HG02840 (cell line): ENCODE data around the gene SPTBN4.
"Not testable (repeated sequence)": the region's sequence is repeated elsewhere in the genome, so short reads cannot be mapped to it uniquely, and the experiment has no call there.

Experiments
- ATAC-seq: cut with Tn5 transposase; IDR thresholded peaks from one replicate; pipeline ENCODE4 v1.9.1; 2021; ENCODE audit warnings: mild to moderate bottlenecking, moderate library complexity, moderate number of reproducible peaks; ENCODE audit not compliant: unreplicated experiment, low FRiP score

The SPTBN4 gene

DNA sequence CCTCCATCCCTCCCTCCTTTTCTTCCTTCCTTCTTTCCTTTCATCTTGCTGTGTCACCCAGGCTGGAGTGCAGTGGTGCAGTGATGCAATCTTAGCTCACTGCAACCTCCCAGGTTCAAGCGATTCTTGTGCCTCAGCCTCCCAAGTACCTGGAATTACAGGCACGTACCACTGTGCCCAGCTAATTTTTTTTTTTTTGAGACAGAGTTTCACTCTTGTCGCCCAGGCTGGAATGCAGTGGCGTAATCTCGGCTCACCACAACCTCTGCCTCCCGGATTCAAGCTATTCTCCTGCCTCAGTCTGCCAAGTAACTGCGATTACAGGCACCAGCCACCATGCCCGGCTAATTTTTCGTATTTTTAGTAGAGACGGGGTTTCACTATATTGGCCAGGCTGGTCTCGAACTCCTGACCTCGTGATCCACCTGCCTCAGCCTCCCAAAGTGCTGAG, 3.2 kb upstream of the SPTBN4 start:
- not testable (repeated sequence) for ATAC-seq

DNA sequence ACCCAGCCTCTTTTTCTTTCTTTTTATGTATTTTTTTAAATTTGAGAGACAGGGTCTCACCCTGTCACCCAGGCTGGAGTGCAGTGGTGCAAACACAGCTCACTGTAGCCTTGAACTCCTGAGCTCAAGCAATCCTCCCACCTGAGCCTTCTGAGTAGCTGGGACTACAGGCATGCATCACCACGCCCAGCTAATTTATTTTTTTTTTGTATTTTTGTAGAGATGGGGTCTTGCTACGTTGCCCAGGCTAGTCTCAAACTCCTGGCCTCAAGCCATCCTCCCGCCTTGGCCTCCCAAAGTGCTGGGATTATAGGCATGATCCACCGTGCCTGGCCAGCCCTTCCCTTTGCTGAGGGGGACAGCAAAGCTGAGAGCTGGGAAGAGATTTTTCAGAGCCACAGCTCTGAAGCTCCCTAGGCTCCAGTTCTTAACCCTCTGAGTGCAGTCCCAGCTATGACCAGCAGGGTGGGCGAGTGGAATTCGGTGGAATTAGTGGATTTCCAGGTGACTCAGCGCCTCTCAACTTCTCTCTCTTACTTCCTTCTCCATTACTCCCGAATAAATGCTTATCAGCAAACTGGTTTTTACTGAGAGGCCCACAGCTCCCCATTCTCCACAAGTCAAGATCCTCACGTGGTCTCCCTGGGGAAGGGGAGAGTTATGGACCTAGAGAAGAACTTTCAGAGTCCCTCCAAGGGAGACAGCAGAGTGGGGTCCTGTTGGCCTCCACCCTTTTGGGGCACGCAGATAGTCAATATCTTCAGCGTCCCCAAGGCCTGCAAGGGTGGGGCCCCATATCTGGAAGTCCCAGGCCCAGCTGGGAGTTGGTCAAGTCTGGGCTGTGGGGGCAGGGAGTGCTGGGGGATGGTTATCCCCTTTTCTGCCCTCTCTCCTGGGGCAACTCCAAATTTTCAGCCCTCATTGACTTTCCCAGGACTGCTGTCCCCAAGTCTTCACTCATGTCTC, 2.5 kb upstream of the SPTBN4 start:
- ATAC-seq, result no peak

DNA sequence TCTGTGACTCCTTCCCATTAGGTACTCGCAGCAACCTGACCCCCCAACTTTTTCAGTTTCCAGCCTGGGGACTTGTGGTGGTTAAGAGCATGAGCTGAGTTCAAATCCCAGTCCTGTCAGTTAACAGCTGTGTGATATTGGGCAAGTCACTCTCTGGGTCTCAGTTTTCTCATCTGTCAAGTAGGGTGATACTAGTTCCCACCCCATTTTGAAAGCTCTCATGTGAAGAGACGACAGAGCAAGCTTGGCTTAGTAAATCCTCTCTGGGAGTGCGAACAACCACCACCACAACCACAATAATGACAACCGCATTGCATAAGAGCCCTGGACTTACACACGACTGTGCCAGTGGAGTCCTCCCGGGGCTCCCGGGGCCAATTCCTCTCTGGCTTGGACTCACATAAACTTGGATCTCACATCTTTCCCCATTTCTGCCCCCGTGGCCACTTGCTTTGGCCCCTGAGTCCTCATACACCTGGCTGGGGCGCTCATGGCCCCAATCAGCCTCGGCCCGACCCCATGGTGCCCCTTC, 1.7 kb upstream of the SPTBN4 start:
- no peak for ATAC-seq

DNA sequence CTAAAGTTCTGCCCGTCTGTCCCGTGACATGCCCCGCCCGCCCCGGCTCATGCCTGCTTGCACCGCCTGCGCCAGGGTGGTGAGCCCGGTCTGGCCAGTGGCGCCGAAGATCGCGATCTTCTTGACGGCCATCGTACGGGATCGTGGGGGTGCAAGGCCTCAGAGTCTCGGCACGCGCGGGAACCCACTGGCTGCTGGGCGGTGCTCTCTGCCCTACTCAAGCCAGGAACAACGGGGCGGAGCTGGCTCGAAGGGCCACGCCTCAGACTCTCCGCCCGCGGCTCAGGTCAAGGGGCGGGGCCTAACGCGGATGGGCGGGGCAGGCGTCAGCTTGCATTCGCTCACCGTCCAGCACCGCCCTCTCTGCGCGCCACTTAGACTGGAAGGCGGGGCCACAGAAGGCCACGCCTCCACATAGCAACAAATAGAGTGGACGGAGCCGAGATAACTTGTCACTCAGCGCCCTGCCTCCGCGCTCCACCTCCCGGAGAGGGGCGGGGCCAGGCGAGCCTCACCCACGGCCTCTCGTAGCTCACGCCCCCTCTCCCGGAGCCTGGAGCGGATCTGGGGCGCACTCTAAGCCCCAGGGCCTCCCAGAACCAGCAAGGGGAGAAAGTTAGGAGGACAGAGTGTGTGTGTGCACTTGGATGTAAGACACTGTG, 1.1 kb upstream of the SPTBN4 start, which contains the start of gene BLVRB:
Gene BLVRB, minus strand, starts transcription at position 189 of the 662 bp plus-strand sequence. Its CDS starts 57 bp downstream, at position 132.
- peak; percentile 83 for ATAC-seq

DNA sequence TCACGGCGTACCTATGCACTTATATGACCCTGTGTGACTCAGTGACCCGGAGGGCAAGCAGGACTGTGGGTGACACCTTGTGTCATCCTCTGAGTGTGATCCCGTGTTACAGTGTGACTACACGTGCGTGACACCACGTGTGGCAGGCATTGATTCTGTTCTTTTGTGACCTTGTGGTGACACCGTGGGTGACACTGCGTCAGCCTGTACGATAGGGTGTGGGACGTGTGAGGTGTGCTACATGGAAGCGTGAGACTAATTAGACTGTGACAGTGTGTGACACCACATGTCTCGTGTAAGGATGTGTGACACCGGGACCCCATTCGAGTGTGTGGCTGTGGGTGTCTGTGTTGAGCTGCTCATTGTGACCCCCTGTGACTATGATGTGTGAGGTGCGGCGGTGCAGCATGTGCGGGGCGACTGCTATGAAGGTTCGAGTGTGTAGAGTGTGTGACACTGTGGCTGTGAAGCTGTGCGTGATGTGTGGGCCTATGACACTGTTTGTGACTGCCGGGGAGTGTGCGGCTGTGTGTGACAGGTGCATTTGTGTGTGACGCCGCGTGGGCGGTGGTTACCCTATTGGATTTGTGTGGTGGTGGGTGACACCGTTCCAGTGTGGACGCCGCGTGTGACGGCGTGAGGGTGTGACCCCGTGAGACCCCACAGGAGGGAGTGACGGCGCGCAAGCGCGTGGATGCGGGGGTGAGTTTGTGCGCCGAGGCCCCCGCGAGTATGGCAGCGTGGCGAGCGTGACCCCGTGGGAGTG, 399 bp upstream of the SPTBN4 start:
- peak; percentile 6 for ATAC-seq

DNA sequence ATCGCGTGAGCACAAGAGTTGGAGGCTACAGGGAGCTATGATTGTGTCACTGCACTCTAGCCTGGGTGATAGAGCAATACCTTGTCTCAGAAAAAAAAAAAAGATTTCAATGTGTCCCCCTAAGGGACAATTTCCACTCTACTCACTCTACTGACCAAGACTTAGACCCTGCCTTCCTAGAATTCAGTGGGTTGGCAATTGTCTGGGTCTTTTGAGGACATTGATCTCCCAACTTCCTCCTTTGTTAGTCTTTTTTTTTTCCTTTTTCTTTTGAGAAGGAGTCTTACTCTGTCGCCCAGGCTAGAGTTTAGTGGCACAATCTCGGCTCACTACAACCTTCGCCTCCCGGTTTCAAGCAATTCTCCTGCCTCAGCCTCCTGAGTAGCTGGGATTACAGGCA, 2.2 kb downstream of the SPTBN4 start:
- ATAC-seq, result no peak

DNA sequence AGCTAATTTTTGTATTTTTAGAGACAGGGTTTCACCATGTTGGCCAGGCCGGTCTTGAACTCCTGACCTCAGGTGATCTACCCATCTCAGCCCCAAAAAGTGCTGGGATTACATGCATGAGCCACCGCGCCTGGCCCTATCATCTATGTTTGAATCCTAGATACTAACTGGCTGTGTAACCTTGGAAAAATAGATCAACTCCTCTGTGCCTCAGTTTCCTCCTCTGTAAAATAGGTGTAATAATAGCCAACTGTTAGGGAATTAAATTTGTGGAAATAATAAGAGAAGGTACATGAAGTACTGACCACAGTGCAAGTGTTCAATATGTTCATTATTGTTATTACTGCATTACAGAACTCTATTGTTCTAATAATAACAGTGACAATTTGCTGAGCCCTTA, 4.3 kb downstream of the SPTBN4 start:
- ATAC-seq, result no peak

DNA sequence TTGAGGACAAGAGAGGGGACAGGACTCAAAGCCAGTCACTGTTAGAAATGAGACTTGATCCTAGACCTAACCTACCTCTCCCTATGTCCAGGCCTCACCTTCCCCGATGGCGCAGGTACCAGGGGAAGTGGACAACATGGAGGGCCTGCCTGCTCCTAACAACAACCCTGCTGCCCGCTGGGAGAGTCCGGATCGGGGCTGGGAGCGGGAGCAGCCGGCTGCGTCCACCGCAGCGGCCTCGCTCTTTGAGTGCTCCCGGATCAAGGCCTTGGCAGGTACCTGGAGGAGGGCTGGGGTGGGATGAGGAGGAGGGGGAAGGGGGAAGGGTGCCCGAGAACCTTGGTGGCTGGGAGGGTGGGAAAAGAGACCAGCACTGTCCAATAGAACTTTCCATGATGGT, 5.7 kb downstream of the SPTBN4 start:
- no peak for ATAC-seq

DNA sequence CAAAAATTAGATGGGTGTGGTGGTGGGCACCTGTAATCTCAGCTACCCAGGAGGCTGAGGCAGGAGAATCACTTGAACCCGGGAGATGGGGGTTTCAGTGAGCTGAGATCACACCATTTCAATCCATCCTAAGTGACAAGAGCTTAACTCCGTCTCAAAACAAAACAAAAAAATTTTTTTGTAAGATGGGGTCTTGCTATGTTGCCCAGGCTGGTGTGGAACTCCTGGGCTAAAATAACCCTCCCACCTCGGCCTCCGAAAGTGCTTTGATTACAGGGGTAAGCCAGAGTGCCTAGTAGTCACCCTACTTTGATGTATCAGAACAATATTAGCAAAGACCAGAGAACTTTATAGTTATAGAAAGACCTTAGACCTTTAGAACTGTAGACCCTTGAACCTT, 7.9 kb downstream of the SPTBN4 start:
- no peak for ATAC-seq

DNA sequence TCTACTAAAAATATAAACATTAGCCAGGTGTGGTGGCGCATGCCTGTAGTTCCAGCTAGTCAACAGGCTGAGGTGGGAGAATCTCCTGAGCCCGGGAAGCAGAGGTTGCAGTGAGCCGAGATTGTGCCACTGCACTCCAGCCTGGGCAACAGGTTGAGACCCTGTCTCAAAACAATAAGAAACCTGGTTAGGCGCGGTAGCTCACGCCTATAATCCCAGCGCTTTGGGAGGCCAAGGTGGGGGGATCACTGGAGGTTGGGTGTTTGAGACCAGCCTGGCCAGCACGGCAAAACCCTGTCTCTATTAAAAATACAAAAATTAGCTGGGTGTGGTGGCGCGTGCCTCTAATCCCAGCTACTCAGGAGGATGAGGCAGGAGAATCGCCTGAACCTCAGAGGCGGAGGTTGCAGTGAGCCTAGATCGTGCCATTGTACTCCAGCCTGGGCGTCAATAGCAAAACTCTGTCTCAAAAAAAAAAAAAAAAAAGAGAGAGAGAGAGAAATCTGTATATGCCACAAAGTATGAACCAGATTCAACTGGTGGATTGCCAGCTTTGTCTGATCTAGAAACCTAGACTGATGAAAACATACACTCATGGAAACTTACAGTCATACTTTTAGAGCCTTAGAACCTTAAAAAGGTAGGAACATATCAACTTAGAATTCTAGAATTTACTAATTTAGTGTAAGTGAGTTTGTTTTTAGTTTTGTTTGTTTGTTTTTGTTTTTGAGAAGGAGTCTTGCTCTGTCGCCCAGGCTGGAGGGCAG, 9.3 kb downstream of the SPTBN4 start:
- not testable (repeated sequence) for ATAC-seq

DNA sequence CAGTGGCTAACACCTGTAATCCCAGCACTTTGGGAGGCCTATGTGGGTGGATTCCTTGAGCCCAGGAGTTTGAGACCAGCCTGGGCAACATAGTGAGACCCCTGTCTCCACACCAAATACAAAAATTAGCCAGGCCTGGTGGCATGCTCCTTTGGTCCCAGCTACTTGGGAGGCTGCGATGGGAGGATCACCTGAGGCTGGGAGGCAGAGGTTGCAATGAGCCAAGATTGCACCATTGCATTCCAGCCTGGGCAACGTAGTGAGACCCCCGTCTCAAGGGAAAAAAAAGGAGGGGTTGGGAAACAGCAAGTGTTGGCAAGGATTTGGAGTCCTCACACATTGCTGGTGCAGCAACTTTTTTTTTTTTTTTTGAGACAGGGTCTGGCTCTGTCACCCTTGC, 19.2 kb downstream of the SPTBN4 start:
- ATAC-seq, result no peak

DNA sequence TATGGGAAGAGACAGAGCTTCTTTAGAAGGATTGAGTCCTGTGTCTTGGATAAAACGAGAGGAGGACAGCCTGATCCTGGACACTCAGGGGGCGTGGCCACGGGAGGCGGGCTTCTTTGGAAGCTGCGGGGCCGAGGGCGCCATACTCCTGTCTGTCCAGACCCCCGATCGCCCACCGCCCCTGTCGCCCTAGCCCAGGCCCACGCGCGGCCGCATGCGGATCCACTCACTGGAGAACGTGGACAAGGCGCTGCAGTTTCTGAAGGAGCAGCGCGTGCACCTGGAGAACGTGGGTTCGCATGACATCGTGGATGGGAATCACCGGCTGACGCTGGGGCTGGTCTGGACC, 23.1 kb downstream of the SPTBN4 start:
- ATAC-seq, result no peak

DNA sequence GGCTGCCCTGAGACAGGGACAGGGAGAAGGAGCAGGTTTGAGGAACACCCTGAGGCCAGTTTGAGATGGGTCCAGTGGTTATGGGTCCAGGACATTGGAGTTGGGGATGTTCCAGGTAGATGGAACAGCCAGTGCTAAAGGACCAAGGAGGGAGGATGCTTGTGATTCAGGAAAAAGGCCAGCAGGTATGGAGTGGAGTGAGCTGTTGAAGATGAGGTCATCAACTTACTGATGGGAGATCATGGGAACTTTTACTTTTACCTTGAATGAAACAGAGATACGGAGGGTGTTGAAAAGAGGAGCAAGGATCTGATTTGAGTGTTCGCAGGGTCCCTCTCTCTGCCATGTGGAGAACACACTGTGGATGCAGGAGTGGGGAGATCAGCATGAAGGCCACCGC, 25.5 kb downstream of the SPTBN4 start:
- ATAC-seq, result no peak

DNA sequence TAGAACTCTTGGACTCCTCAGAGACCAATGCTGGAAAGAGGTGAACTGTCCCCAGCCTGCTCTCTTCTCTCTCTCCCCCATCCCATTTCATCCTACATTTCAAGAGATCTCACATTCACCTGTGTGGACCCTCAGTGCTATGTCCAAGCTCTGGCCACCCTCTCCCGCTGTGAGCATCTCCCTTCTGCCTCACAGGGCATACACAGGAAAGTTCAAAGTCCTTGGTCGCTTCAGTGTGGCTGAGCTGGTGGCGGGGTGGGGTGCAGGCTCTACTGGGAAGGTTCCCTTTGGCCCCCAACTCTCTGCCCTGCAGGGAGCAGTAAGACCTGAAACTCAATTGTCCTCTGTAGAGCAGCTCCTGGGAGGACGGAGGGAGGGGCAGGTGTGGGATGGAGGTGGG, 27.0 kb downstream of the SPTBN4 start:
- ATAC-seq, result no peak

DNA sequence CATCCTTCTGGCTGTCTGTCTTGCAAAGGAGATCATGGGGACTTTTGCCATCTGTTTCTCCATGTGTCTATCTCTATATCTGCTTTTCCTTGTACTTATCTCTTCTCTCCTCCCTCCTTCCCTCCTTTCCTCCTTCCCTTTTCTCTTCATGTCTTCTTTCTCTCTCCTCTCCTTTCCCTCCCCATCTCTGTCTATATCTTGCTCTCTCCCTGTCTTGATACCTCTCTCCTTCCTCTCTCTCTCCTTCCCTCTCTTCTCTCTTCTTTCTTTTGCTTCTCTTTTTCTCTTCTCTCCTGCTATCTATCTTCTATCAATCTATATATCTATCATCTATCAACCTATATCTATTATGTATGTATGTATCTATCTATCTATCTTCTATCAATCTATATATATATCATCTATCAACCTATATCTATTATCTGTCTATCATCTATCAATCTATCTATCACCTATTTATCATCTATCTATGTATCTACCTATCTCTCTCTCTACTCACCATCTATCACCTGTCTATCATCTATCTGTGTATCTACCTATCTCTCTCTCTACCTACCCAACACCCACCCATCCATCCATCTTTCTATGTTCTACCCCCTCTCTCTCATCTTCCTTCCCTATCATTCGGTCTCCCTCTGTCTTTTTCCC, 27.5 kb downstream of the SPTBN4 start:
- no peak for ATAC-seq

DNA sequence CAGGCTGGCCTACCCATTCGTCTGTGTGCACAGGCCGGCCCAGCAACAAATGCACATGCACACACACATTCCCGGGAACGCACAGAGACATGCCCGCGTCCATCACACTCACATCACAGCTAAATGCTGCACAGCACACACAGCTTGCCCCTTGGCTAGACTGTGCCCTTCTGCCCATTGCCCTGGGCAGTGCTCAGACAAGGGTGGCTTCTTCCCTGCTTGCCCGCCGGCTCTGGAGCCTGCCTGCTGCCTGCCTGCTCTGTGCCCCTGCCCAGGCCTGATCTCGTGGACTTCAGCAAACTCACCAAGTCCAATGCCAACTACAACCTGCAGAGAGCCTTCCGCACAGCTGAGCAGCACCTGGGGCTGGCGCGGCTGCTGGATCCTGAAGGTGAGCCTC, 30.4 kb downstream of the SPTBN4 start:
- ATAC-seq, result no peak

DNA sequence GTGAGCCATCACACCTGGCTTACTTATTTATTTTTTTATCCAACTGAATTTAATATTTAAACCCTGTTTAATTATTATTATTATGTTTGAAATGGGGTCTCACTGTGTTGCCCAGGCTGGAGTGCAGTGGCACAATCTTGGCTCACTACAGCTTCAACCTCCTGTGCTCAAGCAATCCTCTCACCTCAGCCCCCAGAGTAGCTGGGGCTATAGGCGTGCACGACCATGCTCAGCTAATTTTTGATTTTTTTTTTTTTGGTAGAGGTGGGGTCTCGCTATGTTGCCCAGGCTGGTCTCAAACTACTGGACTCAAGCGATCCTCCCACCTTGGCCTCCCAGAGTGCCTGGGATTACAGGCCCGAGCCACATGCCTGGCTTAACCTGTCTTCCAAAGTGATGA, 32.5 kb downstream of the SPTBN4 start:
- ATAC-seq, result no peak

DNA sequence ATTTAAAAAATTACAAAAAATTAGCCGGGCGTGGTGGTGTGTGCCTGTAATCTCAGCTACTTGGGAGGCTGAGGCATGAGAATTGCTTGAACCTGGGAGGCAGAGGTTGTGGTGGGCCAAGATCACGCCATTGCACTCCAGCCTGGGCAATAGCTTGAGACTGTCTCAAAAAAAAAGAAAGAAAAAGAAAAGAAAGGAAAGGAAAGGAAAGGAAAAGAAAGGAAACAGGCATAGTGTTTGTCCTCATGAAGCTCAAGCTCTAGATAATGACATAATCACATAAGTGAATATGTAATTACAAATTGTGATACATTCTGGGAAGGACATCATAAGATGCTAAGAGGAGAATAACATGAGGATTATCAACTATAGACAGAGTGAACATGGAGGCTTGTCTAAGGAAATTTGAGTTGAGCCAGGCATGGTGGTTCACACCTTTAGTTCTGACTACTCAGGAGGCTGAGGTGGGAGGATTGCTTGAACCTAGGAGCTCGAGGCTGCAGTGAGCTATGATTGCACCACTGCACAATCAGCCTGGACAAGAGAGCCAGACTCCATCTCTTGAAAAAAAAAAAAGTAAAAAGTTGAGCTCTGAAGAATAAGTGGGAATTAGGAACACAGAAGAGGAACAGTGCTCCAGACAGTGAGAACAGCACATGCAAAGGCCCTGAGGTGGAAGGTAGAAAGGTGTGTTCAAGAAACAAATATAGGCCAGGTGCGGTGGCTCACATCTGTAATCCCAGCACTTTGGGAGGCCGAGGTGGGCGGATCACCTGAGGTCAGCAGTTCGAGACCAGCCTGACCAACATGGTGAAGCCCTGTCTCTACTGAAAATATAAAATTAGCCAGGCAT, 34.1 kb downstream of the SPTBN4 start:
- not testable (repeated sequence) for ATAC-seq

DNA sequence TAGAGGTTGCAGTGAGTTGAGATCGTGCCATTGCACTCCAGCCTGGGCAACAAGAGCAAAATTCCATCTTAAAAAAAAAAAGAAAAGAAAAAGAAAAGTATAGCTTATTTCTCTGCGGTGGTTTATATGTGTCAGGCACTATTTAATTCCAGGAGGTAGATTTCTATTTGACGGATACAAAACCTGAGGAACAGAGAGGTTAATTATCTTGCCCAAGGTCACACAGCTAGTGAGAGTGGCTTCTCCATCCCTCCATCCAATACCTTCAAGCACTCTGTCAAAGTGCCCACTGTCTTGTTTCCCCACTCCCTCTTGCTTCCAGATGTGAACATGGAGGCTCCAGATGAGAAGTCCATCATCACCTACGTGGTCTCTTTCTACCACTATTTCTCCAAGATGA, 34.8 kb downstream of the SPTBN4 start:
- ATAC-seq, result no peak
